ENCODE data around the gene ENTPD8.

DNA sequence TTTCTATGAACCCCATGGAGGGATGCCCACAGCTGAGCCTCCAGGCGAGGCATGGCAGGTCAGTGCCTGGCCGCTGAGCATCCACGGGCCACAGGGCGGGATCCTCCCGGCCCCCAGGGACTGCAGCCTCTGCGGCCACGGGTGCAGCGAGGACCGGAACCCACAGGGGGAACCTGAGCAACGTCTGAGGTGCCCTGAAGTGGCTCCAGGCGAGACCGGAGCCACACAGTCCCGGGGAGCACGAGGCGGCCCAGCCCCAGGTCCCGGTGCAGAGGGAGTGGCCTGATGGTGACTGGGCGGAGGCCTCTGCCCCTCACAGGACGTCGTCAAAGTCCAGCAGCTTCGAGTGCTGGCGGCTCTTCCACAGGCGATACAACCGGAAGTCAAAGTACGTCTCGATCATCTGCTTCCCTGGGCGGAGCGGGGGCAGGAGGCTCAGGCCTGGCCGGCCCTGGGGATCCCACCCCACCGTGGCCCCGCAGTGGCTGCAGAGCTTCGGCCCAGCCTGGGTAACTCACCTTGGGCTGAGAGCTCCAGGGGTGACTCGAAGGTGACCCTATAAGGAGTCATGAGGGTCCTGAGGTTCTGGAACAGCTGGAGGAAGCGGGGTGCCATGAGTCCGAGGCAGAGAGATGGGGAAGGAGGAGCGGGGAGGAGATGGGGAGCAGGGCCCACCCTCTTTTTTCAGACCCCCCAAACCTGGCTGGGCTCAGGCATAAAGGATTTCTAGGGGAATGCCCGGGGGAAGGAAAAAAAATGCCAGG, 8.1 kb upstream of the ENTPD8 start:
- TF ChIP-seq, protein P1, sequence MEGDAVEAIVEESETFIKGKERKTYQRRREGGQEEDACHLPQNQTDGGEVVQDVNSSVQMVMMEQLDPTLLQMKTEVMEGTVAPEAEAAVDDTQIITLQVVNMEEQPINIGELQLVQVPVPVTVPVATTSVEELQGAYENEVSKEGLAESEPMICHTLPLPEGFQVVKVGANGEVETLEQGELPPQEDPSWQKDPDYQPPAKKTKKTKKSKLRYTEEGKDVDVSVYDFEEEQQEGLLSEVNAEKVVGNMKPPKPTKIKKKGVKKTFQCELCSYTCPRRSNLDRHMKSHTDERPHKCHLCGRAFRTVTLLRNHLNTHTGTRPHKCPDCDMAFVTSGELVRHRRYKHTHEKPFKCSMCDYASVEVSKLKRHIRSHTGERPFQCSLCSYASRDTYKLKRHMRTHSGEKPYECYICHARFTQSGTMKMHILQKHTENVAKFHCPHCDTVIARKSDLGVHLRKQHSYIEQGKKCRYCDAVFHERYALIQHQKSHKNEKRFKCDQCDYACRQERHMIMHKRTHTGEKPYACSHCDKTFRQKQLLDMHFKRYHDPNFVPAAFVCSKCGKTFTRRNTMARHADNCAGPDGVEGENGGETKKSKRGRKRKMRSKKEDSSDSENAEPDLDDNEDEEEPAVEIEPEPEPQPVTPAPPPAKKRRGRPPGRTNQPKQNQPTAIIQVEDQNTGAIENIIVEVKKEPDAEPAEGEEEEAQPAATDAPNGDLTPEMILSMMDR (IDR thresholded peaks at IDR 0.05): no peak
- TF ChIP-seq POLR2A (IDR thresholded peaks at IDR 0.05): no peak

Data from breast epithelium (tissue), 3 donors.